ENCODE results near the gene THRAP3.
A peak's percentile ranks its signal among the peaks of the same experiment; 100 is the strongest.

THRAP3 gene

GRCh38 chr1:36323636-36324352, 99.6 kb downstream of the THRAP3 start, which contains the start of gene EVA1B:
Gene EVA1B, minus strand, starts transcription at chr1:36323645. Its CDS starts 608 bp downstream, at chr1:36323037.
- Histone ChIP-seq H2AFZ (ENCODE audit: low read depth, low read length) (peak within 1 kb of the TSS; percentile 71), H3K9ac (ENCODE audit: low read depth, low read length) (peak within 1 kb of the TSS; percentile 60), H4K20me1 (ENCODE audit: insufficient read depth, low read length) (0 out of 2 replicates have a peak, but pooled peaks cover 2% of the 10 kb centered on the region), H3K36me3 (ENCODE audit: insufficient read depth, low read length) (no peaks in the 10 kb centered on the region), H3K4me1 (ENCODE audit: insufficient read depth, low read length) (peaks cover 16% of the 10 kb centered on the region), H3K79me2 (ENCODE audit: insufficient read depth, low read length) (no peaks in the 10 kb centered on the region), H3K9me3 (ENCODE audit: insufficient read depth, low read length, severe bottlenecking) (no peaks in the 10 kb centered on the region), H3K4me2 (ENCODE audit: insufficient read depth, low read length) (peak within 1 kb of the TSS; percentile 68), H3K4me3 (ENCODE audit: low read depth in 1 of 2, low read length in 2 of 2) (peak within 1 kb of the TSS; percentile 24 to 53; a peak in 3 of 4 replicates), H3K27me3 (ENCODE audit: insufficient read depth, low read length, poor library complexity) (no peaks in the 10 kb centered on the region), H3K27ac (ENCODE audit: low read length) (peak within 1 kb of the TSS; percentile 36; the same call in 1 of the 2 replicates)
- DNase-seq (peak; percentile 70), ATAC-seq (ENCODE audit: insufficient read depth, low read depth) (peak; percentile 71)
- no peak for TF ChIP-seq EZH2 (IDR thresholded peaks at IDR 0.05; ENCODE audit: borderline replicate concordance, low read depth, low read length, severe bottlenecking)
- no peak for TF ChIP-seq CTCF (IDR thresholded peaks at IDR 0.05; ENCODE audit: borderline replicate concordance, extremely low read depth, low read length, poor library complexity, severe bottlenecking)

GRCh38 chr1:36324353-36324703, 100.1 kb downstream of the THRAP3 start:
- H3K27ac ChIP-seq (ENCODE audit: low read length), result no peak overlapping the region
- H3K4me1 ChIP-seq (ENCODE audit: insufficient read depth, low read length), result peaks cover 16% of the 10 kb centered on the region
- no peak overlapping the region for H2AFZ ChIP-seq (ENCODE audit: low read depth, low read length)
- peak overlapping the region; percentile 60; the same call in 1 of the 2 replicates for H3K9ac ChIP-seq (ENCODE audit: low read depth, low read length)
- TF ChIP-seq CTCF (IDR thresholded peaks at IDR 0.05; ENCODE audit: borderline replicate concordance, extremely low read depth, low read length, poor library complexity, severe bottlenecking), result no peak
- no peak for TF ChIP-seq EZH2 (IDR thresholded peaks at IDR 0.05; ENCODE audit: borderline replicate concordance, low read depth, low read length, severe bottlenecking)
- peak overlapping the region; percentile 68 for H3K4me2 ChIP-seq (ENCODE audit: insufficient read depth, low read length)
- H3K4me3 ChIP-seq (ENCODE audit: low read depth in 1 of 2, low read length in 2 of 2), result peak overlapping the region in 1 of 2 experiments; percentile 53; a peak in 2 of 4 replicates
- no peaks in the 10 kb centered on the region for H3K36me3 ChIP-seq (ENCODE audit: insufficient read depth, low read length)
- H3K79me2 ChIP-seq (ENCODE audit: insufficient read depth, low read length), result no peaks in the 10 kb centered on the region
- H3K27me3 ChIP-seq (ENCODE audit: insufficient read depth, low read length, poor library complexity), result no peaks in the 10 kb centered on the region
- DNase-seq, result no peak
- no peaks in the 10 kb centered on the region for H3K9me3 ChIP-seq (ENCODE audit: insufficient read depth, low read length, severe bottlenecking)
- 0 out of 3 replicates have a peak, but pooled peaks have one; percentile 1 for ATAC-seq (ENCODE audit: insufficient read depth, low read depth)
- 0 out of 2 replicates have a peak, but pooled peaks cover 2% of the 10 kb centered on the region for H4K20me1 ChIP-seq (ENCODE audit: insufficient read depth, low read length)

GRCh38 chr1:36326499-36326898, 102.3 kb downstream of the THRAP3 start:
- Histone ChIP-seq H3K4me2 (ENCODE audit: insufficient read depth, low read length) (no peak overlapping the region), H3K4me1 (ENCODE audit: insufficient read depth, low read length) (peaks cover 16% of the 10 kb centered on the region), H3K36me3 (ENCODE audit: insufficient read depth, low read length) (no peaks in the 10 kb centered on the region), H4K20me1 (ENCODE audit: insufficient read depth, low read length) (0 out of 2 replicates have a peak, but pooled peaks cover 2% of the 10 kb centered on the region), H3K4me3 (ENCODE audit: low read depth in 1 of 2, low read length in 2 of 2) (no peak overlapping the region), H2AFZ (ENCODE audit: low read depth, low read length) (no peak overlapping the region), H3K9ac (ENCODE audit: low read depth, low read length) (no peak overlapping the region), H3K79me2 (ENCODE audit: insufficient read depth, low read length) (no peaks in the 10 kb centered on the region), H3K9me3 (ENCODE audit: insufficient read depth, low read length, severe bottlenecking) (no peaks in the 10 kb centered on the region), H3K27ac (ENCODE audit: low read length) (no peak overlapping the region), H3K27me3 (ENCODE audit: insufficient read depth, low read length, poor library complexity) (no peaks in the 10 kb centered on the region)
- DNase-seq, result peak; percentile 19
- TF ChIP-seq CTCF (IDR thresholded peaks at IDR 0.05; ENCODE audit: borderline replicate concordance, extremely low read depth, low read length, poor library complexity, severe bottlenecking) (no peak), EZH2 (IDR thresholded peaks at IDR 0.05; ENCODE audit: borderline replicate concordance, low read depth, low read length, severe bottlenecking) (no peak)
- no peak for ATAC-seq (ENCODE audit: insufficient read depth, low read depth)
